ENCODE measurements around the gene TLX1.

DNA sequence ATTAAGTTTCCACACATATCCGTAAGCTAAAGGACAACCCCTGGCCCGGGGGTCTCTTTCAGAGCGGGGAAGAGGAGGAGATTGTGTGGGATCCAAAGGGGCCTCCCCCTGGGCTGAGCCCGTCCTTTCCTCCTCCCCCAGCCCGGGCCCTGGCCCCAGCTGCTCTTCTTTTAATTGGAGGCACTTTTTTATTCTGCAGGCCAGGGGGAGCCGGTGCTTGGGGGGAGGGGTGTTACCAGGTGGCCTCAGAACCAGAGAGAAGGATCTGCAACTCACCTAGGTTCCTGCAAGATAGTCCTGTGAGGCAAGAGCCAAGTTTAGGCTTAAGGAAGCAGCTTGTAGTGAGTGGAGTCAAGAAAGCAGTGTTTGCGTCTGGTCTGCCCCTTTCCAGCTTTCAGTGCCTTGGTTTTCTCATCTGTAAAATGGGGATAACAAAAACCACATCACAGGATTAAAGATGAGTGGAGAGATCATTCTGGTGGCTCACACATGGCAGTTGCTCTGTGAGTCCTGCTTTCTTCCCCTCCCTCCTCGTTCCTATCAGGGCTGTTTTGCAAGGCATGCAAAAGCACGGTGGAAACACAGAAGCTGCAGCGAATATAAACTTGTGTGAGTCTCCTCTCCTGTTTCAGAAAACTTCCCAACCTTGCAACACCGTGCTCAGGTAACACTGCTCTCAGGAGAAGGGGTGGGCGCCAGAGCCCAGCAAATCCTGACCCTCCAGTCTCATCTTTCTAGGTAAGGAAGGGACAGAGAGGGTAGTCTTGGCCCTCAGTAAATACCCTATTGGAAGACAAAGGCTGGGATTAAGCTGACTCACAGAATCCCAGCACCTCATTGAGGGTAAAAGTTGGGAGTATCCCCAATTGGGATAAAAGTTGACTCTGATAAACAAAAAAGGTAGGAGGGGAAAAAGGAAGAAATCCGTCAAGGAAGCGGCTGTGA, 4.1 kb upstream of the TLX1 start:
- no peak for TF ChIP-seq TAF1 (conservative IDR thresholded peaks at IDR 0.05)
- no peak for TF ChIP-seq CTCF (IDR thresholded peaks at IDR 0.05; ENCODE audit: low read depth, low read length, missing input control)
- TF ChIP-seq HNF4A (conservative IDR thresholded peaks at IDR 0.05): no peak
- TF ChIP-seq RXRA (IDR thresholded peaks at IDR 0.05): no peak
- TF ChIP-seq, protein P1, sequence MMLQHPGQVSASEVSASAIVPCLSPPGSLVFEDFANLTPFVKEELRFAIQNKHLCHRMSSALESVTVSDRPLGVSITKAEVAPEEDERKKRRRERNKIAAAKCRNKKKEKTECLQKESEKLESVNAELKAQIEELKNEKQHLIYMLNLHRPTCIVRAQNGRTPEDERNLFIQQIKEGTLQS (IDR thresholded peaks at IDR 0.05): no peak
- TF ChIP-seq, protein P2, sequence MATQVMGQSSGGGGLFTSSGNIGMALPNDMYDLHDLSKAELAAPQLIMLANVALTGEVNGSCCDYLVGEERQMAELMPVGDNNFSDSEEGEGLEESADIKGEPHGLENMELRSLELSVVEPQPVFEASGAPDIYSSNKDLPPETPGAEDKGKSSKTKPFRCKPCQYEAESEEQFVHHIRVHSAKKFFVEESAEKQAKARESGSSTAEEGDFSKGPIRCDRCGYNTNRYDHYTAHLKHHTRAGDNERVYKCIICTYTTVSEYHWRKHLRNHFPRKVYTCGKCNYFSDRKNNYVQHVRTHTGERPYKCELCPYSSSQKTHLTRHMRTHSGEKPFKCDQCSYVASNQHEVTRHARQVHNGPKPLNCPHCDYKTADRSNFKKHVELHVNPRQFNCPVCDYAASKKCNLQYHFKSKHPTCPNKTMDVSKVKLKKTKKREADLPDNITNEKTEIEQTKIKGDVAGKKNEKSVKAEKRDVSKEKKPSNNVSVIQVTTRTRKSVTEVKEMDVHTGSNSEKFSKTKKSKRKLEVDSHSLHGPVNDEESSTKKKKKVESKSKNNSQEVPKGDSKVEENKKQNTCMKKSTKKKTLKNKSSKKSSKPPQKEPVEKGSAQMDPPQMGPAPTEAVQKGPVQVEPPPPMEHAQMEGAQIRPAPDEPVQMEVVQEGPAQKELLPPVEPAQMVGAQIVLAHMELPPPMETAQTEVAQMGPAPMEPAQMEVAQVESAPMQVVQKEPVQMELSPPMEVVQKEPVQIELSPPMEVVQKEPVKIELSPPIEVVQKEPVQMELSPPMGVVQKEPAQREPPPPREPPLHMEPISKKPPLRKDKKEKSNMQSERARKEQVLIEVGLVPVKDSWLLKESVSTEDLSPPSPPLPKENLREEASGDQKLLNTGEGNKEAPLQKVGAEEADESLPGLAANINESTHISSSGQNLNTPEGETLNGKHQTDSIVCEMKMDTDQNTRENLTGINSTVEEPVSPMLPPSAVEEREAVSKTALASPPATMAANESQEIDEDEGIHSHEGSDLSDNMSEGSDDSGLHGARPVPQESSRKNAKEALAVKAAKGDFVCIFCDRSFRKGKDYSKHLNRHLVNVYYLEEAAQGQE (IDR thresholded peaks at IDR 0.05): no peak
